GM23248 (cell line): ENCODE results near the gene SH2D3A. TPM values are rescaled to one million over a fixed set of nuclear protein-coding genes. Genes with fewer than 3 reads are reported as not detected.

Experiments used
- DNase-seq: peaks from one replicate; pipeline ENCODE4 v3.0.0-alpha.2; 2015
- H2AFZ ChIP-seq: fragments of 200-600 bp; sonication (generic); 2 replicates; pipeline ENCODE4 v1.6.1; 2016; ENCODE audit warnings: antibody characterized with exemption
- H3F3A ChIP-seq: fragments of 200-600 bp; sonication (generic); 2 replicates; pipeline ENCODE4 v1.6.1; 2016; ENCODE audit warnings: mild to moderate bottlenecking, antibody characterized with exemption, mixed run types; ENCODE audit not compliant: insufficient read depth
- H3K27ac ChIP-seq: fragments of 200-600 bp; sonication (generic); 2 replicates; pipeline ENCODE4 v1.5.1; 2016; ENCODE audit warnings: mild to moderate bottlenecking
- H3K27me3 ChIP-seq: fragments of 200-600 bp; sonication (generic); replicated peaks from 2 replicates; pipeline ENCODE4 v1.6.1; 2016; ENCODE audit warnings: mild to moderate bottlenecking; ENCODE audit not compliant: insufficient read depth
- H3K36me3 ChIP-seq: fragments of 200-600 bp; sonication (generic); 2 replicates; pipeline ENCODE4 v1.6.1; 2016; ENCODE audit warnings: low read depth, mild to moderate bottlenecking
- H3K4me1 ChIP-seq: fragments of 200-600 bp; sonication (generic); 2 replicates; pipeline ENCODE4 v1.6.1; 2016; ENCODE audit warnings: mild to moderate bottlenecking; ENCODE audit not compliant: insufficient read depth
- H3K4me2 ChIP-seq: fragments of 200-600 bp; sonication (generic); one replicate; pipeline ENCODE4 v1.6.1; 2016; ENCODE audit warnings: mild to moderate bottlenecking; ENCODE audit not compliant: unreplicated experiment
- H3K4me3 ChIP-seq: fragments of 200-600 bp; sonication (generic); 2 replicates; pipeline ENCODE4 v1.5.1; 2016; ENCODE audit warnings: mild to moderate bottlenecking
- H3K79me2 ChIP-seq: fragments of 200-600 bp; sonication (generic); 2 replicates; pipeline ENCODE4 v1.6.1; 2016; ENCODE audit warnings: mild to moderate bottlenecking; ENCODE audit not compliant: insufficient read depth
- H3K9ac ChIP-seq: fragments of 200-600 bp; sonication (generic); 2 replicates; pipeline ENCODE4 v1.6.1; 2016; ENCODE audit warnings: mild to moderate bottlenecking
- H3K9me2 ChIP-seq: fragments of 200-600 bp; sonication (generic); 2 replicates; pipeline ENCODE4 v1.6.1; 2016; ENCODE audit warnings: mixed run types, mild to moderate bottlenecking, moderate library complexity; ENCODE audit not compliant: insufficient read depth
- H3K9me3 ChIP-seq: fragments of 200-600 bp; sonication (generic); one replicate; pipeline ENCODE4 v1.6.1; 2017; ENCODE audit warnings: low read depth
- H4K20me1 ChIP-seq: fragments of 200-600 bp; sonication (generic); 2 replicates; pipeline ENCODE4 v1.6.0; 2016; ENCODE audit not compliant: insufficient read depth
- EZH2 ChIP-seq: fragments of 200-600 bp; sonication (generic); IDR thresholded peaks from 2 replicates; pipeline ENCODE4 v1.6.1; 2018; ENCODE audit warnings: antibody characterized with exemption, mild to moderate bottlenecking; ENCODE audit not compliant: insufficient read depth, poor library complexity, severe bottlenecking
- EZH2phosphoT487 ChIP-seq: fragments of 200-600 bp; sonication (generic); IDR thresholded peaks from 2 replicates; pipeline ENCODE4 v1.6.1; 2018; ENCODE audit warnings: antibody characterized with exemption, moderate library complexity, mild to moderate bottlenecking, low read depth; ENCODE audit not compliant: insufficient read depth
- whole genome bisulfite sequencing, 2 experiments: methylation state at CpG; one replicate each; pipeline ENCODE4 v1.1.6; 2015 to 2017; ENCODE audit warnings: low lambda C conversion rate in 2 of 2, low coverage in 1 of 2; ENCODE audit errors: missing lambda C conversion rate in 2 of 2; 5-methylcytosine and 5-hydroxymethylcytosine counted together
- in situ Hi-C: fragments of 300-500 bp; cut with MboI; formaldehyde crosslinking; loops from 2 replicates; pipeline ENCODE4 v1.15.0; 2020
- polyA plus RNA-seq: library from polyadenylated mRNA; unstranded; fragments of >200 nt; fragmentation: Nextera tagmentation; extraction: Ambion mirVana; gene quantifications from 2 replicates; pipeline ENCODE4 v1.2.1, GENCODE V29; 2016
- total RNA-seq: library from RNA; depleted of rRNA; stranded (reverse); fragments of >200 nt; shearing (Covaris generic); gene quantifications from 2 replicates; pipeline ENCODE4 v1.2.3, GENCODE V29; 2014

Gene SH2D3A
- total and polyA plus RNA-seq, 2 experiments from 2014 or later: not detected

DNA sequence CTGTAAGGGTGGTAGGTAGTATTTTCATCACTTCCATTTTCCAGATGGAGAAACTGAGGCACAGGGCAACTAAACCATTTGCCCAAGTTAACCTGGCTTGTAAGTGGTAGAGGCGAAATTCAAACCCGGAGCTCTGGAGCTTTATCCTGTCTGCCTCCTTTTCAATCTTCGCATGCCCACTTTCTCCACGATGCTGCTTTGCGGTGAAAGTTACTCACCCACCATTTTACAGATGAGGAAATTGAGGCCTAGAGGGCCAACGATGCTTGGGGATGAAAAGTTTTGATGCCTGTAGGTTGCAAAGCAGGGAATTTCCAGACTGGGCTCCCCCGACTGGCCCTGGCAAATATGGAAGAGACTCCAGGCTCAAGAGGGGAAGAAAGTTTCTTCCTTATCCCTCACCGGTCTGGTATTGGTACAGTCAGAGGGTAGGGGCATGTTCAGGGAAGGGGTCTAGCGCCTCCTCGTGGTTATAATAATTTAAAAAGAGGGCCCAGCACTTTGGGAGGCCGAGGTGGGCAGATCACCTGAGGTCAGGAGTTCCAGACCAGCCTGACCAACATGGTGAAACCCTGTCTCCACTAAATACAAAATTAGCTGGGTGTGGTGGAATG, 1.9 kb upstream of the SH2D3A start:
- peak; percentile 37 for DNase-seq
- H3K4me2 ChIP-seq: no peak overlapping the region
- in situ Hi-C loops: no loop called here
- no peaks in the 10 kb centered on the region for H3K9me2 ChIP-seq
- H3K9ac ChIP-seq: no peak overlapping the region
- no peaks in the 10 kb centered on the region for H3K79me2 ChIP-seq
- H3F3A ChIP-seq: no peaks in the 10 kb centered on the region
- H4K20me1 ChIP-seq: no peaks in the 10 kb centered on the region
- TF ChIP-seq EZH2: no peak
- no peak for TF ChIP-seq EZH2phosphoT487
- H3K27me3 ChIP-seq: peaks cover 15% of the 10 kb centered on the region
- no peaks in the 10 kb centered on the region for H3K4me1 ChIP-seq
- no peak overlapping the region for H3K27ac ChIP-seq
- H3K4me3 ChIP-seq: no peak overlapping the region
- no peaks in the 10 kb centered on the region for H3K36me3 ChIP-seq
- 54 to 55% methylated on average over 11 of the region's 11 CpGs for WGBS, 2 experiments
- H2AFZ ChIP-seq: no peak overlapping the region
- H3K9me3 ChIP-seq: no peaks in the 10 kb centered on the region

DNA sequence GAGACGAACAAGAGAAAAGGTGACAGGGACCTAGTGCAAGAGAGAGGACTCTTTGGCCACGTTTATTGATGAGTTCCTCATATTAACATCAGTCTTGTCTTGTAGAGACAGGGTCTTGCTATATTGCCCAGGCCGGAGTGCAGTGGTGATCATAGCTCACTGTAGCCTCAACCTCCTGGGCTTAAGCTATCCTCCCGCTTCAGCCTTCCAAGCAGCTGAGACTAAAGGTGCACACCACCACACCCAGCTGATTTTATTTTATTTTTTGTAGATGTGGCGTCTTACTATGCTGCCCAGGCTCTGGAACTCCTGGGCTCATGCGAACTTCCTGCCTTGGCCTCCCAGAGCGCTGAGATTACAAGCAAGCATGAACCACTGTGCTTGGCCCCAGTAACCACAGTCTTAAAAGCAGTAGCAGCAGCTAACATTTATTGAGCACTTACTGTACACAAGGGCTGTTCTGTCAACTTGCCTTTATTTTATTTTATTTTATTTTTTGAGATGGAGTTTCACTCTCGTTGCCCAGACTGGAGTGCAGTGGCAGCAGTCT, 1.1 kb upstream of the SH2D3A start:
- in situ Hi-C loops: no loop called here
- no peak overlapping the region for H2AFZ ChIP-seq

DNA sequence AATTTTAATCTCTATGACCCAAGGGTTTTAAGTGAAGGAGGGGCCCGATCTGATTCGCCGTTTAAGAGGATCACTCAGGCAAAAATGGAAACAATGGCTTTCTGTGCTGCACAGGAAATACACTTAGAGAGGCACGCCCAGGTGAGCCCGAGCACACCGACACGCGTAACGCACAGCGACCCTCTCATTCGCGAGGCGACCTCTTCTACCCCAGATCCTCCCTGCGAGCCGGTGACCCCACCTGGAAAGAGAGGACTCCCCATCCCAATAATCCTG, 216 bp downstream of the SH2D3A start:
- H3K79me2 ChIP-seq: no peaks in the 10 kb centered on the region
- no peak overlapping the region for H3K9ac ChIP-seq
- TF ChIP-seq EZH2: no peak
- no peak for TF ChIP-seq EZH2phosphoT487
- in situ Hi-C loops: no loop called here
- H3K27ac ChIP-seq: no peak overlapping the region
- H3K9me3 ChIP-seq: no peaks in the 10 kb centered on the region
- H4K20me1 ChIP-seq: no peaks in the 10 kb centered on the region
- H3K4me3 ChIP-seq: no peak overlapping the region
- H2AFZ ChIP-seq: no peak overlapping the region
- H3K4me2 ChIP-seq: no peak overlapping the region
- no peaks in the 10 kb centered on the region for H3F3A ChIP-seq
- H3K4me1 ChIP-seq: no peaks in the 10 kb centered on the region
- 14 to 17% methylated on average over 15 of the region's 15 CpGs for WGBS, 2 experiments
- H3K27me3 ChIP-seq: peaks cover 15% of the 10 kb centered on the region
- H3K9me2 ChIP-seq: no peaks in the 10 kb centered on the region
- DNase-seq: no peak
- no peaks in the 10 kb centered on the region for H3K36me3 ChIP-seq

More for the DNA sequence above, 1.1 kb upstream of the SH2D3A start:
- Histone ChIP-seq H3K4me3 (no peak overlapping the region), H4K20me1 (no peaks in the 10 kb centered on the region), H3F3A (no peaks in the 10 kb centered on the region), H3K4me1 (no peaks in the 10 kb centered on the region), H3K79me2 (no peaks in the 10 kb centered on the region), H3K36me3 (no peaks in the 10 kb centered on the region), H3K9ac (no peak overlapping the region), H3K9me2 (no peaks in the 10 kb centered on the region), H3K4me2 (no peak overlapping the region), H3K27me3 (peaks cover 15% of the 10 kb centered on the region), H3K9me3 (no peaks in the 10 kb centered on the region), H3K27ac (no peak overlapping the region)
- no peak for DNase-seq
- TF ChIP-seq EZH2 (no peak), EZH2phosphoT487 (no peak)
- WGBS, 2 experiments: 74% methylated on average over 8 of the region's 8 CpGs

DNA sequence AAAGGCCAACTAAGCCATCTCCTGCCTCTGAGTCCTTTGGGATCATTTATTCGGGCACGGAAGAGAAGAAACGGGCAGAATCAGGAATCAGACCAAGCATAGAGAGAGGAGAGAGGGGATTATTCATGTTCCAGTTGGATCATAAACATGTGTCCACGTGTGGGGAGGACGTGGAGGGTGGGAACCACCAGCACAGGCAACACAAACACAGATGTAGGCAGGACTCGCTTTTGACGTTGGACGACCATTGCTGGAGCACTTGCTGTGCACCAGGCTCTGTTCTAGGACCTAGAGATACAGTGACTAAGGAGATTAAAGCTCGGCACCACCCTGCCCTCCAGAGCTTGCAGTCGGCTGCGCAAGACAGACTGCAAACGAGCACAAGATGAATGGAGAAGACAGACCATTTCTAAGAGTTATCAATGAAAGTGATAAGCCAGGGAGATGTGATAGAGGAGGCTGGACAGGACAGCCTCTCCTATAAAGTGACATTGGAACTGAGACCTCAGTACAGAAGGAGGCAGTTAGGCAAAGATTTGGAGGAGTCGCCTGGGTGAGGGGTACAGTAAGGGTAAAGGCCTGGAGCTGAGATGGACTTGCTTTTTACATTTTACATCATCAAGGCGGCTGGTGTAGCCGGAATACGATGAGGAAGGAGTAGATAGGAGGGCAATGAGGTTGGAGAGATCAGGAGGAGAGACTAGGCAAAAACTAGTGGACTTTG, 716 bp downstream of the SH2D3A start:
- no peak overlapping the region for H3K4me3 ChIP-seq
- in situ Hi-C loops: no loop called here
- H3K79me2 ChIP-seq: no peaks in the 10 kb centered on the region
- no peaks in the 10 kb centered on the region for H3K9me2 ChIP-seq
- H3K27me3 ChIP-seq: peaks cover 15% of the 10 kb centered on the region
- no peak overlapping the region for H3K9ac ChIP-seq
- DNase-seq: no peak
- no peaks in the 10 kb centered on the region for H3K36me3 ChIP-seq
- no peaks in the 10 kb centered on the region for H3F3A ChIP-seq
- H3K9me3 ChIP-seq: no peaks in the 10 kb centered on the region
- no peaks in the 10 kb centered on the region for H3K4me1 ChIP-seq
- H4K20me1 ChIP-seq: no peaks in the 10 kb centered on the region
- TF ChIP-seq EZH2: no peak
- TF ChIP-seq EZH2phosphoT487: no peak
- 29 to 34% methylated on average over 16 of the region's 16 CpGs for WGBS, 2 experiments
- H3K27ac ChIP-seq: no peak overlapping the region
- no peak overlapping the region for H2AFZ ChIP-seq
- no peak overlapping the region for H3K4me2 ChIP-seq
